Epithelial cell of esophagus (primary cell): ENCODE data around the gene GUCY2C.
A peak's percentile ranks its signal among the peaks of the same experiment; 100 is the strongest.

Experiments
- DNase-seq: peaks from one replicate; pipeline ENCODE4 v3.0.0; 2010; ENCODE audit warnings: low read depth
- H3K4me3 ChIP-seq: 2 replicates; pipeline ENCODE4 v1.5.1; 2011; ENCODE audit warnings: mild to moderate bottlenecking, low read length, control low read depth
- TF ChIP-seq, protein P1 (sequence below): IDR thresholded peaks from 2 replicates; pipeline ENCODE4 v1.5.1; 2011; ENCODE audit warnings: low read depth, mild to moderate bottlenecking, low read length, control low read depth, inconsistent platforms; ENCODE audit not compliant: insufficient read depth; ENCODE audit errors: missing control alignments

The GUCY2C gene

GRCh38 chr12:14570231-14570630 is 126.2 kb downstream of the GUCY2C start:
- no peak overlapping the region for H3K4me3 ChIP-seq
- DNase-seq = no peak
- TF ChIP-seq, protein P1, sequence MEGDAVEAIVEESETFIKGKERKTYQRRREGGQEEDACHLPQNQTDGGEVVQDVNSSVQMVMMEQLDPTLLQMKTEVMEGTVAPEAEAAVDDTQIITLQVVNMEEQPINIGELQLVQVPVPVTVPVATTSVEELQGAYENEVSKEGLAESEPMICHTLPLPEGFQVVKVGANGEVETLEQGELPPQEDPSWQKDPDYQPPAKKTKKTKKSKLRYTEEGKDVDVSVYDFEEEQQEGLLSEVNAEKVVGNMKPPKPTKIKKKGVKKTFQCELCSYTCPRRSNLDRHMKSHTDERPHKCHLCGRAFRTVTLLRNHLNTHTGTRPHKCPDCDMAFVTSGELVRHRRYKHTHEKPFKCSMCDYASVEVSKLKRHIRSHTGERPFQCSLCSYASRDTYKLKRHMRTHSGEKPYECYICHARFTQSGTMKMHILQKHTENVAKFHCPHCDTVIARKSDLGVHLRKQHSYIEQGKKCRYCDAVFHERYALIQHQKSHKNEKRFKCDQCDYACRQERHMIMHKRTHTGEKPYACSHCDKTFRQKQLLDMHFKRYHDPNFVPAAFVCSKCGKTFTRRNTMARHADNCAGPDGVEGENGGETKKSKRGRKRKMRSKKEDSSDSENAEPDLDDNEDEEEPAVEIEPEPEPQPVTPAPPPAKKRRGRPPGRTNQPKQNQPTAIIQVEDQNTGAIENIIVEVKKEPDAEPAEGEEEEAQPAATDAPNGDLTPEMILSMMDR = no peak

- TF ChIP-seq, protein P1 = no peak
- peak within 1 kb of the TSS; percentile 50 for H3K4me3 ChIP-seq
- DNase-seq = peak; percentile 50
Observed at GRCh38 chr12:14567351-14568162, 128.8 kb downstream of the GUCY2C start, which contains the start of gene PLBD1. TSS of gene PLBD1 (minus strand) at chr12:14567883. CDS start at chr12:14567696, 187 bp downstream.

DNA sequence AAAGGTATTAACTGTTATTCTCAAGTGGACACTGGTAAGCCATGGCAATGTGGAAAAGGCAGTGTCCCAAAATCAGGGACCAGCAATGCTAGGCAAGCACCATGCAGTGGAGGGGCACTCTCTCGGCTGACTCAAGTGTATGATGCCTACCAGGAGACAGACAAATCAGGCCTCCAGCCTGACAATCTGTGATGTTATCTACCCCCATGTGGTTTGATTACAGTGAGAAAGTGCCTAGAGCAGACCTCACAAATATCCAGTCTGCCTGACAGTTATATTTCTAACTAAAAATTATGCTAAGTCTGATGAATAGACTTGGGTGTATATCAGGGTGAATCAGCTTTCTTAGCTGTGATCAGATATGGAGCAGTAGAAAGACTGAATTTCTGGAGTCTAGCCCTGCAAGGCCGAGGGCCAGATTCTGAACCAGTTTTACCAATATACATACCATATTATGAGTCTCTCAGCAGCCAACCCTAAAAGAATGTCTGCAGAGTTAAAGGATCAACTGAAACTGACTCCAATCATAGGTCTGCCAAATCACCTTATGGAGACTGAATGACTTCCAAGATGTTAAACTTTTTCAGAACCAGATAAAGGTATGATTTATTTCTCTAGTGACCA is 132.0 kb downstream of the GUCY2C start:
- no peak overlapping the region for H3K4me3 ChIP-seq
- TF ChIP-seq, protein P1 = no peak
- DNase-seq = peak; percentile 36

- no peak for DNase-seq
- TF ChIP-seq, protein P1 = no peak
- no peak overlapping the region for H3K4me3 ChIP-seq
Observed at GRCh38 chr12:14563046-14563445, 133.4 kb downstream of the GUCY2C start.
